Measurements from ENCODE around the gene TMA7. TPM values are rescaled to one million over a fixed set of nuclear protein-coding genes. Genes with fewer than 3 reads are reported as not detected.

TMA7 gene
- total and polyA plus RNA-seq, 2 donors (not counting 3 experiments of a cell fraction or from before 2014, with no cell fraction given) = 137 to 306 TPM

DNA sequence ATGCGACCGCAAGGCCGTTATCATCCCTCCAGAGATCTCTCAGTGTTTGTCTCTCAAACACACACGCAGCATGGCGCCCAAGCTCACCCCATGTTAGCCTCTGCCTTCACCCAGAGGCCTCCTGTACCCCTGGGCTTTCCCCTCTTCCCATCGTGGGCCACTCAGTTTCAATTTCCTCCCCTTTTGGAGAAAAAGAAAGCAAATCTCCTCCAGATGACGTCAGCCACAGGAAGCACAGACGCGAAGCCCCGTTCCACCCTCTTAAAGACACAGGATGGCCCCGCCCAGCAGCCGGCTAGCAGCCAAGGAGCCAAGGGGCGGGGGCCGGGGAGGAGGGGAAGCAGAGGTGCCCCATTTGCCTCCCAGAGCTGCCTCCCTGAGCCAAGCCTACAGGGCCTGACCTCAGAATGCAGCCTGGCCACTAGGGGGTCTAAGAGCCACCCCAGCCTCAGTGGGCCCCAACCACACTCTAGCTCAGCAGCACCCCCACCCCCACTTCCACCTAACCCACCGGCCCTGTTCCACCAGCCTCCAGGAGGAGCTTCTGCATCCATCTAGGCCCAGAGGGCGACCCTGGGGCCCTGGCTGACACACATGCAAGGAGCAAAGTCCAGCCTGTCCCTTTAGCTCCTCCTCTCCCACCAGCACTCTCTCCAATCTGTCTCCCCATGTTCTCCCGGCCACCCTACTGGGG lies 33.0 kb downstream of the TMA7 start:
- H3K9me3 ChIP-seq (replicated peaks; ENCODE audit: control insufficient read depth, insufficient read depth, low read length) = no peaks in the 10 kb centered on the region
- H4K20me1 ChIP-seq (replicated peaks; ENCODE audit: control insufficient read depth, extremely low read depth, insufficient read depth, low read length) = no peaks in the 10 kb centered on the region
- H3K4me3 ChIP-seq (replicated peaks in 1 of 3; ENCODE audit: insufficient read depth in 1 of 3, low read depth in 1 of 3, low read length in 3 of 3) = peak overlapping the region; percentile 52 to 98 (median 98)
- no peaks in the 10 kb centered on the region for H3K9me1 ChIP-seq (replicated peaks; ENCODE audit: control insufficient read depth, extremely low read depth, insufficient read depth, low read length)
- peaks cover 10% of the 10 kb centered on the region for H3K4me1 ChIP-seq (ENCODE audit: control insufficient read depth, extremely low read depth, insufficient read depth, low read length)
- ChIA-PET POLR2A (interaction anchor here (0.6 to 0.7 kb wide), 3 partner anchors 27 to 44 kb away, joined by 4 to 8 read pairs (median 4); no protein-coding TSS in a partner anchor), CTCF (interaction anchor here (1.0 to 3.9 kb wide), 11 partner anchors 8 to 213 kb away, joined by 3 to 26 read pairs (median 5); partner anchors contain the start of genes CCDC51, SHISA5 and TMA7)
- H3K79me2 ChIP-seq (ENCODE audit: control insufficient read depth, insufficient read depth, low read length) = peaks cover 43% of the 10 kb centered on the region
- DNase-seq (ENCODE audit: low read depth, low spot score) = peak; percentile 90
- intact Hi-C loops (cut with micrococcal nuclease) = loop anchor here (1.0 kb wide), 3 partner anchors 8 to 73 kb away; no protein-coding TSS in a partner anchor
- H3K36me3 ChIP-seq (ENCODE audit: control insufficient read depth in 2 of 2, extremely low read depth in 1 of 2, insufficient read depth in 2 of 2, low read length in 2 of 2) = peaks cover 0 to 31% of the 10 kb centered on the region in 2 experiments
- BruUV-seq (replicated peaks) = no TSS peak
- H3K4me2 ChIP-seq (ENCODE audit: insufficient read depth, low read length) = peak overlapping the region; percentile 71
- peak overlapping the region; percentile 95 for H3K27ac ChIP-seq (ENCODE audit: insufficient read depth, low read depth, low read length)
- peak; percentile 96 for FAIRE-seq
- H2AFZ ChIP-seq (ENCODE audit: low read depth, low read length) = peak overlapping the region; percentile 66
- TF ChIP-seq, protein P1, sequence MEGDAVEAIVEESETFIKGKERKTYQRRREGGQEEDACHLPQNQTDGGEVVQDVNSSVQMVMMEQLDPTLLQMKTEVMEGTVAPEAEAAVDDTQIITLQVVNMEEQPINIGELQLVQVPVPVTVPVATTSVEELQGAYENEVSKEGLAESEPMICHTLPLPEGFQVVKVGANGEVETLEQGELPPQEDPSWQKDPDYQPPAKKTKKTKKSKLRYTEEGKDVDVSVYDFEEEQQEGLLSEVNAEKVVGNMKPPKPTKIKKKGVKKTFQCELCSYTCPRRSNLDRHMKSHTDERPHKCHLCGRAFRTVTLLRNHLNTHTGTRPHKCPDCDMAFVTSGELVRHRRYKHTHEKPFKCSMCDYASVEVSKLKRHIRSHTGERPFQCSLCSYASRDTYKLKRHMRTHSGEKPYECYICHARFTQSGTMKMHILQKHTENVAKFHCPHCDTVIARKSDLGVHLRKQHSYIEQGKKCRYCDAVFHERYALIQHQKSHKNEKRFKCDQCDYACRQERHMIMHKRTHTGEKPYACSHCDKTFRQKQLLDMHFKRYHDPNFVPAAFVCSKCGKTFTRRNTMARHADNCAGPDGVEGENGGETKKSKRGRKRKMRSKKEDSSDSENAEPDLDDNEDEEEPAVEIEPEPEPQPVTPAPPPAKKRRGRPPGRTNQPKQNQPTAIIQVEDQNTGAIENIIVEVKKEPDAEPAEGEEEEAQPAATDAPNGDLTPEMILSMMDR (IDR thresholded peaks at IDR 0.05; ENCODE audit: extremely low read depth in 1 of 2, insufficient read depth in 1 of 2, low read depth in 1 of 2, low read length in 2 of 2) = peak; percentile 34 to 56
- peak; percentile 69 for TF ChIP-seq JUN (IDR thresholded peaks at IDR 0.05; ENCODE audit: borderline replicate concordance, insufficient read depth, insufficient read length, low read depth)
- TF ChIP-seq POLR2A (IDR thresholded peaks at IDR 0.05; ENCODE audit: low read depth, low read length) = peak; percentile 91
- TF ChIP-seq FOS (IDR thresholded peaks at IDR 0.05; ENCODE audit: borderline replicate concordance, insufficient read depth, low read length) = no peak
- no peak for TF ChIP-seq MYC (IDR thresholded peaks at IDR 0.05; ENCODE audit: low read depth, low read length)
- peak; percentile 75 for TF ChIP-seq POLR2AphosphoS5 (IDR thresholded peaks at IDR 0.05; ENCODE audit: insufficient read depth, low read depth, low read length)
- dilution Hi-C loops (cut with MboI; ENCODE audit: extremely low pct_ligation_motif_present, low sequenced_read_pairs) = no loop called here
- H3K27me3 ChIP-seq (ENCODE audit: control insufficient read depth in 2 of 2, insufficient read depth in 2 of 2, low read length in 2 of 2) = no peaks in the 10 kb centered on the region
- H3K9ac ChIP-seq (replicated peaks; ENCODE audit: extremely low read depth, insufficient read depth, low read length) = peak overlapping the region; percentile 98

All from endothelial cell of umbilical vein (primary cell).